ENCODE data around the gene ABCC2. TPM values are rescaled to one million over a fixed set of nuclear protein-coding genes. Genes with fewer than 3 reads are reported as not detected.

ABCC2 gene
- total RNA-seq, 4 donors from 2014 or later, result 0.32 to 2.9 (median 0.42) TPM

GRCh38 chr10:99770408-99771045 is 11.9 kb upstream of the ABCC2 start:
- Histone ChIP-seq H3K4me1 (no peaks in the 10 kb centered on the region), H3K27ac (replicated peaks in 1 of 4) (no peak overlapping the region), H3K27me3 (no peaks in the 10 kb centered on the region), H3K36me3 (no peaks in the 10 kb centered on the region), H3K4me3 (no peak overlapping the region), H3K9me3 (no peaks in the 10 kb centered on the region)
- TF ChIP-seq EP300 (IDR thresholded peaks at IDR 0.05), result no peak
- no peak for TF ChIP-seq POLR2AphosphoS5 (IDR thresholded peaks at IDR 0.05)
- TF ChIP-seq CTCF (IDR thresholded peaks at IDR 0.05), result no peak
- no peak for TF ChIP-seq POLR2A (IDR thresholded peaks at IDR 0.05; ENCODE audit: low read depth)
- no peak for DNase-seq (ENCODE audit: extremely low spot score)
- intact Hi-C loops (cut with DNase I), result no loop called here
- 91% methylated on average over 4 of the region's 4 CpGs for WGBS

- no peaks in the 10 kb centered on the region for H3K27me3 ChIP-seq
- no peak for DNase-seq (ENCODE audit: extremely low spot score)
- intact Hi-C loops (cut with DNase I), result no loop called here
- H3K27ac ChIP-seq (replicated peaks in 1 of 4), result no peak overlapping the region
- no peak overlapping the region for H3K4me3 ChIP-seq
- TF ChIP-seq POLR2AphosphoS5 (IDR thresholded peaks at IDR 0.05) (no peak), CTCF (IDR thresholded peaks at IDR 0.05) (no peak), EP300 (IDR thresholded peaks at IDR 0.05) (no peak), POLR2A (IDR thresholded peaks at IDR 0.05; ENCODE audit: low read depth) (no peak)
- no peaks in the 10 kb centered on the region for H3K36me3 ChIP-seq
- H3K4me1 ChIP-seq, result peaks cover 0 to 11% (median 0%) of the 10 kb centered on the region in 4 donors
- H3K9me3 ChIP-seq, result no peaks in the 10 kb centered on the region
Observed at GRCh38 chr10:99775850-99776249, 6.6 kb upstream of the ABCC2 start.

- 100% methylated on average over 1 of the region's 1 CpG for WGBS
Observed at GRCh38 chr10:99777918-99778714, 4.3 kb upstream of the ABCC2 start.

GRCh38 chr10:99779335-99779734 is 3.1 kb upstream of the ABCC2 start:
- peaks cover 0 to 15% (median 4%) of the 10 kb centered on the region in 4 donors for H3K4me1 ChIP-seq
- TF ChIP-seq CTCF (IDR thresholded peaks at IDR 0.05) (no peak), EP300 (IDR thresholded peaks at IDR 0.05) (no peak), POLR2A (IDR thresholded peaks at IDR 0.05; ENCODE audit: low read depth) (no peak), POLR2AphosphoS5 (IDR thresholded peaks at IDR 0.05) (no peak)
- H3K4me3 ChIP-seq, result no peak overlapping the region
- intact Hi-C loops (cut with DNase I), result no loop called here
- H3K36me3 ChIP-seq, result no peaks in the 10 kb centered on the region
- H3K27me3 ChIP-seq, result no peaks in the 10 kb centered on the region
- no peaks in the 10 kb centered on the region for H3K9me3 ChIP-seq
- 16% methylated on average over 4 of the region's 4 CpGs for WGBS
- peak overlapping the region in 3 of 4 donors; percentile 31 to 64 (median 50) for H3K27ac ChIP-seq (replicated peaks in 1 of 4)
- no peak for DNase-seq (ENCODE audit: extremely low spot score)

More at GRCh38 chr10:99777918-99778714, 4.3 kb upstream of the ABCC2 start:
- no peaks in the 10 kb centered on the region for H3K27me3 ChIP-seq
- H3K27ac ChIP-seq (replicated peaks in 1 of 4), result no peak overlapping the region
- no peak for DNase-seq (ENCODE audit: extremely low spot score)
- peaks cover 0 to 11% (median 0%) of the 10 kb centered on the region in 4 donors for H3K4me1 ChIP-seq
- intact Hi-C loops (cut with DNase I), result no loop called here
- TF ChIP-seq EP300 (IDR thresholded peaks at IDR 0.05), result no peak
- H3K9me3 ChIP-seq, result no peaks in the 10 kb centered on the region
- H3K4me3 ChIP-seq, result no peak overlapping the region
- H3K36me3 ChIP-seq, result no peaks in the 10 kb centered on the region

DNA sequence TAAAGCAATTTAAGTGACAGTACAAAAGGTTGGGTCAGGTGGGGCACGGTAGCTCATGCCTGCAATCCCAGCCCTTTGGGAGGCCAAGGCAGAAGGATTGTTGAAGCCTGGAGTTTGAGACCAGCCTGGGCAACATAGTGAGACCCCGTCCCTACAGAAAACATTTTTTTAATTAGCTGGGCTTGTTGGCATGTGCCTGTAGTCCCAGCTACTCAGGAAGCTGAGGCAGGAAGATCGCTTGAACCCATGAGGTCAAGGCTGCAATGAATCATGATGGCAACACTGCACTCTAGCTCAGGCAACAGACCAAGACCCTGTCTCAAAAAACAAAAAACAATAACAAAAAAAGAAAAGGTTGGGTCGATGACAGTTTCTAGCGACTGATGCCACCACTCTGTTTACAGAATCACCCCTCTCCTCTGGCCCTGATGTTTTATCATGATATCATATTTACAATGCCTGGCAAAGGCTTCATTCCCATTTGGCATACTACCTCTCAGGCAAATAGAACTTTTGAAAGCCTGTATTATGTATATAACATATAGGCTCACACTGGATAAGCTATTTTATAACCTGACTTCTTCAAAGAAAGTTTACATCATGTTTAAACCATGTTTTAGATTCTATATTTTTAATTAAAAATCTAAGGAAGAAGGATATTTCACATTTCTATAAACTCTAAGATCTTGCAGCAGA is 558 bp upstream of the ABCC2 start:
- H3K27ac ChIP-seq (replicated peaks in 1 of 4), result no peak overlapping the region
- H3K4me1 ChIP-seq, result peaks cover 0 to 19% (median 6%) of the 10 kb centered on the region in 4 donors
- no peaks in the 10 kb centered on the region for H3K36me3 ChIP-seq
- no peak for DNase-seq (ENCODE audit: extremely low spot score)
- no peaks in the 10 kb centered on the region for H3K27me3 ChIP-seq
- no peak for TF ChIP-seq CTCF (IDR thresholded peaks at IDR 0.05)
- 90% methylated on average over 5 of the region's 5 CpGs for WGBS
- H3K4me3 ChIP-seq, result no peak overlapping the region
- H3K9me3 ChIP-seq, result no peaks in the 10 kb centered on the region
- intact Hi-C loops (cut with DNase I), result no loop called here
